Measurements from ENCODE around the gene MRPL58.
A peak's percentile ranks its signal among the peaks of the same experiment; 100 is the strongest.

Gene MRPL58

DNA sequence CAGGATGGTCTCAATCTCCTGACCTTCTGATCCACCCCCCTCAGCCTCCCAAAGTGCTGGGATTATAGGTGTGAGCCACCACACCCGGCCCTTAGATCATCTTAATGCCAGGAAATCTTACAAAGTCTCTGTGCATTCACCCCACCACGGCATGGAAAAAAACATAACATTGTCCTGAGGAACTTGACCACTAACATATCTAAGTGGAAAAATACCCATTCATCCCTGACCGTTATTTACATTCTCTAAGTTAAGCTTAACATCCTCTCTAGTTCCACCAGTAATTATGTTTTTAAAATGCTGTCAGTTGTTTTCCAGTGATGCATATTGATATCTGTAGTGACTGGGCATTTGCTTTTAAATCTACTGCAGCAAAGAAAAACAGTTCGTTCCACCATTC is 36.5 kb upstream of the MRPL58 start:
- peaks cover 20% of the 10 kb centered on the region for H3K27me3 ChIP-seq (ENCODE audit: insufficient read depth, low read depth, severe bottlenecking)
- TF ChIP-seq, protein P1, sequence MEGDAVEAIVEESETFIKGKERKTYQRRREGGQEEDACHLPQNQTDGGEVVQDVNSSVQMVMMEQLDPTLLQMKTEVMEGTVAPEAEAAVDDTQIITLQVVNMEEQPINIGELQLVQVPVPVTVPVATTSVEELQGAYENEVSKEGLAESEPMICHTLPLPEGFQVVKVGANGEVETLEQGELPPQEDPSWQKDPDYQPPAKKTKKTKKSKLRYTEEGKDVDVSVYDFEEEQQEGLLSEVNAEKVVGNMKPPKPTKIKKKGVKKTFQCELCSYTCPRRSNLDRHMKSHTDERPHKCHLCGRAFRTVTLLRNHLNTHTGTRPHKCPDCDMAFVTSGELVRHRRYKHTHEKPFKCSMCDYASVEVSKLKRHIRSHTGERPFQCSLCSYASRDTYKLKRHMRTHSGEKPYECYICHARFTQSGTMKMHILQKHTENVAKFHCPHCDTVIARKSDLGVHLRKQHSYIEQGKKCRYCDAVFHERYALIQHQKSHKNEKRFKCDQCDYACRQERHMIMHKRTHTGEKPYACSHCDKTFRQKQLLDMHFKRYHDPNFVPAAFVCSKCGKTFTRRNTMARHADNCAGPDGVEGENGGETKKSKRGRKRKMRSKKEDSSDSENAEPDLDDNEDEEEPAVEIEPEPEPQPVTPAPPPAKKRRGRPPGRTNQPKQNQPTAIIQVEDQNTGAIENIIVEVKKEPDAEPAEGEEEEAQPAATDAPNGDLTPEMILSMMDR (IDR thresholded peaks at IDR 0.05; ENCODE audit: low read depth, low read length), result no peak
- no peak overlapping the region for H3K27ac ChIP-seq

DNA sequence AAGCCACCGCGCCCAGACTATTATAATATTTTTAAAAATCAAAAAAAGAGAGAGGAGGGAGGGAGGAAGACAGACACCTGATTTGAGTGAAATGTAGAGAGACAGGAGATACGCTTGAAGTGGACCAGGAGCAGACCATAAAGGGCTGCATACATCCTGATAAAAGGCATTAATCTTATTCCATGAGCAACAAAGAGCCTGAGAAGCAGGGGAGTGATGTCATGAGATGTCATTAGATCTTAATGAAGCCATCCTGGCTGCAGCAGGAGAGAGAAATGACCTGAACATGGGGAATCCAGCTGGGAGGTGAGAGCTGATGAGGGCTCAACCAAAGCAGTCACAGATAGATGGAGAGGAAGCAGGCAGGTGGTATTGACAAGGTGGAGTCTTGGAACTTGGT is 34.7 kb upstream of the MRPL58 start:
- Histone ChIP-seq H3K9me3 (ENCODE audit: severe bottlenecking) (no peaks in the 10 kb centered on the region), H3K4me3 (ENCODE audit: low read depth, low read length) (no peak overlapping the region), H3K27ac (no peak overlapping the region), H3K27me3 (ENCODE audit: insufficient read depth, low read depth, severe bottlenecking) (peaks cover 17% of the 10 kb centered on the region), H3K36me3 (no peaks in the 10 kb centered on the region)
- TF ChIP-seq, protein P1 (IDR thresholded peaks at IDR 0.05; ENCODE audit: low read depth, low read length), result no peak
- DNase-seq, result no peak

More for the DNA sequence above, 36.5 kb upstream of the MRPL58 start:
- Histone ChIP-seq H3K9me3 (ENCODE audit: severe bottlenecking) (no peaks in the 10 kb centered on the region), H3K36me3 (no peaks in the 10 kb centered on the region), H3K4me3 (ENCODE audit: low read depth, low read length) (no peak overlapping the region)
- no peak for DNase-seq

DNA sequence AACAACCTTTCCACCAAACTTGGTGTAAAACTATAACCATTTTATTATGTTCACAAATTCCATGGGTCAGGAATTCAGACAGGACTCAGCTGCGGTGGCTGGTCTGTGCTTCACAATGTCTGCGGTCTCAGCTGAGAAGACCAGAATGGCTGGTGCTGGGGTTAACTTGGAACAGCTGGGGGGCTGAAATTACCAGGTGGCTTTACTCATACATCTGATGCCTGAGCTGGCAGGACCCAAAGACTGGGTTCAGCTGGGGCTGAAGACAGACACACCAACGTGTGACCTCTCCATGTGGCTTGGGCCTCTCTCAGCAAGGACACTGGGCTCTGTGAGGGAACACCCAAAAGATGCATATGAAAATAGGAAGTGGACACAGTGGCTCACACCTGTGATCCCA is 34.2 kb upstream of the MRPL58 start:
- H3K27ac ChIP-seq, result no peak overlapping the region
- DNase-seq, result no peak
- TF ChIP-seq, protein P1 (IDR thresholded peaks at IDR 0.05; ENCODE audit: low read depth, low read length), result no peak
- peaks cover 14% of the 10 kb centered on the region for H3K27me3 ChIP-seq (ENCODE audit: insufficient read depth, low read depth, severe bottlenecking)
- no peaks in the 10 kb centered on the region for H3K9me3 ChIP-seq (ENCODE audit: severe bottlenecking)
- H3K36me3 ChIP-seq, result no peaks in the 10 kb centered on the region
- H3K4me3 ChIP-seq (ENCODE audit: low read depth, low read length), result no peak overlapping the region

DNA sequence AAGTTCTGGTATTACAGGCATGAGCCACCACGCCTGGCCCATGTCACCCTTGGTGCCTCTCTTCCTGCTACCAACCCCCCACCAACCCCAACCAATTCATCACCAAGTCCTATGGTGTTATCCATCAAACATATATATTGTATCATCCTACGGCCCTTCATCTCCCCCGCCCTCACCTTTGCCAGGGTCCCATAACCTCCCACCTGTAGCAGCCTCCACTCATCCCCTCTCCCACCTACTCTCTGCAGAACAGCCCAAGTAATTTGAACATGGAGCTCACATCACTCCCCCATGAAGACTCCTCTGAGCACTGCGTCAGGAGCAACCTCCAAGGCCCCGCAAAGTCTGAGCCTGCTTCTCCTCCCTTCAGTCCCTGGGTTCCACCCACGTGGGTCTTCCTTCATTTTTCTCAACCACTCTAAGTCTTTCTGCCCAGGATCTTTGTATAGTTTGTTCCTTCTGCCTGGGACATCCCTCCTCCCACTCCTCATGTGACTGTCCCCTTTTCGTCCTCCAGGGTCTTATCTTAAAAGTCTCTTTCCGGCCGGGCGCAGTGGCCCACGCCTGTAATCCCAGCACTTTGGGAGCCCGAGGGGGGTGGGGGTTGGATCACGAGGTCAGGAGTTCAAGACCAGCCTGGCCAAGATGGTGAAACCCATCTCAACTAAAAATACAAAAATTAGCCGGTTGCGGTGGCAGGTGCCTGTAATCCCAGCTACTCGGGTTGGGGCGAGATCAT is 32.9 kb upstream of the MRPL58 start:
- Histone ChIP-seq H3K27ac (no peak overlapping the region), H3K36me3 (no peaks in the 10 kb centered on the region), H3K4me3 (ENCODE audit: low read depth, low read length) (no peak overlapping the region), H3K9me3 (ENCODE audit: severe bottlenecking) (no peaks in the 10 kb centered on the region), H3K27me3 (ENCODE audit: insufficient read depth, low read depth, severe bottlenecking) (peaks cover under 1% of the 10 kb centered on the region)
- DNase-seq, result no peak
- TF ChIP-seq, protein P1 (IDR thresholded peaks at IDR 0.05; ENCODE audit: low read depth, low read length), result no peak

DNA sequence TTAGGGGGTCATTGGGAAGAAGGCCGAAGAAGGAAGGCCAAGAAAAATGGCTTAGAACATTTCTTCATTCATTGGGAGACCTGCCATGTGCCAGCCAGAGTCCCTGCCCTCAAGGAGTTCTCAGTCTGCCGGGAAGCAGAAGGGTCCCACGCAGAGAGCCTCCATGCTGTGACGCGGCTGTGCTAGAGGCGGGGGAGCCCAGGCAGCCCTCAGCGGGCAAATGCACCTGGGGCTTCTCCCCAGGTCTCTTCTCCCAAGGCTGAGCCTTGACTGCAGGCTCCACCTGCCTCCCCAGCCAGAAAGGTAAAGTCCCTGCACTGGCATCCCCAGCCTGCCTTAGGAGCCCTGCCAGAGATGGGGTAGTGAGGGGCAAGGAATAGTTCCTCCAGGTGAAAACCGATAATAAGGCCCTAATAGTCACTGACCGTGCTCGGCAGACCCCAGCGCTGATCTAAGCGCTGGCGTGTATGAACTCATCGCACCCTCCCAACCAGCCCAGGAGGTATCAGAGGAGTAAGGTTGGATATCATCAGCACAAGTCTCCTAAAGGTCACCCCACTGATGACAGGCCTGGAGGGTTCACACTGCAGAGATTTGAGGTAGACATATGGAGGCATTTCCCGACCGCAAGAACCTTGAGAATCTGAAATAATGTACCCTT is 31.0 kb upstream of the MRPL58 start:
- peak overlapping the region; percentile 91 for H3K4me3 ChIP-seq (ENCODE audit: low read depth, low read length)
- H3K27me3 ChIP-seq (ENCODE audit: insufficient read depth, low read depth, severe bottlenecking), result no peaks in the 10 kb centered on the region
- no peaks in the 10 kb centered on the region for H3K36me3 ChIP-seq
- H3K27ac ChIP-seq, result peak overlapping the region; percentile 95
- no peaks in the 10 kb centered on the region for H3K9me3 ChIP-seq (ENCODE audit: severe bottlenecking)
- DNase-seq, result peak; percentile 46
- TF ChIP-seq, protein P1 (IDR thresholded peaks at IDR 0.05; ENCODE audit: low read depth, low read length), result no peak
